HUES64 (cell line): ENCODE data around the gene TGM6.

ENCODE experiments used
- H3K27ac ChIP-seq: 2 replicates; pipeline ENCODE4 v1.7.0; 2013; ENCODE audit warnings: low read depth, low read length, inconsistent platforms
- H3K27me3 ChIP-seq: 2 replicates; pipeline ENCODE4 v1.6.1; 2013; ENCODE audit warnings: mild to moderate bottlenecking, low read length; ENCODE audit not compliant: insufficient read depth
- H3K36me3 ChIP-seq: 2 replicates; pipeline ENCODE4 v1.6.1; 2013; ENCODE audit warnings: mild to moderate bottlenecking, low read length; ENCODE audit not compliant: insufficient read depth
- H3K4me1 ChIP-seq: 2 replicates; pipeline ENCODE4 v1.6.1; 2013; ENCODE audit warnings: mild to moderate bottlenecking, low read length, moderate library complexity; ENCODE audit not compliant: insufficient read depth
- H3K4me3 ChIP-seq: 2 replicates; pipeline ENCODE4 v1.5.1; 2013; ENCODE audit warnings: mild to moderate bottlenecking, low read length, moderate library complexity
- H3K9ac ChIP-seq: 2 replicates; pipeline ENCODE4 v1.6.1; 2013; ENCODE audit warnings: mild to moderate bottlenecking, low read depth, low read length
- H3K9me3 ChIP-seq: 2 replicates; pipeline ENCODE4 v1.6.1; 2013; ENCODE audit warnings: low read depth, low read length; ENCODE audit not compliant: insufficient read depth
- WGBS: fragments of 150-250, 120-280 bp; methylation state at CpG from one replicate; pipeline ENCODE4 v1.1.7; 2013; ENCODE audit warnings: missing lambda C conversion rate; 5-methylcytosine and 5-hydroxymethylcytosine counted together

The TGM6 gene

GRCh38 chr20:2385496-2385895, 4.8 kb downstream of the TGM6 start:
- Histone ChIP-seq H3K9me3 (no peaks in the 10 kb centered on the region), H3K27ac (no peak overlapping the region), H3K4me1 (peaks cover under 1% of the 10 kb centered on the region; the same call in 1 of the 2 replicates), H3K27me3 (no peaks in the 10 kb centered on the region), H3K9ac (no peak overlapping the region), H3K4me3 (no peak overlapping the region), H3K36me3 (no peaks in the 10 kb centered on the region)
- WGBS = 93% methylated on average over 4 of the region's 6 CpGs

- Histone ChIP-seq H3K36me3 (no peaks in the 10 kb centered on the region), H3K4me3 (no peak overlapping the region), H3K9ac (no peak overlapping the region), H3K9me3 (no peaks in the 10 kb centered on the region), H3K27ac (no peak overlapping the region), H3K27me3 (no peaks in the 10 kb centered on the region), H3K4me1 (no peaks in the 10 kb centered on the region; the same call in 1 of the 2 replicates)
- 70% methylated on average over 5 of the region's 5 CpGs for WGBS
These were observed 5.9 kb downstream of the TGM6 start for GRCh38 chr20:2386516-2387179.

- Histone ChIP-seq H3K4me3 (no peak overlapping the region), H3K9ac (no peak overlapping the region), H3K27ac (no peak overlapping the region), H3K4me1 (no peaks in the 10 kb centered on the region; the same call in 1 of the 2 replicates), H3K9me3 (no peaks in the 10 kb centered on the region), H3K36me3 (no peaks in the 10 kb centered on the region), H3K27me3 (no peaks in the 10 kb centered on the region)
- 47% methylated on average over 2 of the region's 2 CpGs for WGBS
These were observed 6.5 kb downstream of the TGM6 start for GRCh38 chr20:2387180-2387577.

DNA sequence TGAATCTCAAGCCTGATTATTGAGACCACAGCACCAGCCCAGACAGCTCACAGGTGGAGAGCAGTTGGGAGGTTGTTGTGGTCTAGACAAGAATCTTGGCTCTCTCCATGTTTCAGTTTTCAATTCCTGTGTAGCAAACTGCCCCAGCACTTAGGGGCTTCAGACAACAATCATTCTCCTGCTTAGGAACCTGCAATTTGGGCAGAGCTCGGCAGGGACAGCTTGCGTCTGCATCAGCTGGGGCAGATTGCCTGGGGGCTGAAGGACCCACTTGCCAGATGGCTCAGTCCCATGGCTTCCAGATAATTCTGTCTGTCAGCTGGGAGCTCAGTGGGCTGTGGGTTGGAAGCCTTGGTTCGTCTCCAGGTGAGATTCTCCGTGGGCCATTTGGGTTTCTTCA, 6.9 kb downstream of the TGM6 start:
- no peaks in the 10 kb centered on the region; the same call in 1 of the 2 replicates for H3K4me1 ChIP-seq
- H3K9me3 ChIP-seq = no peaks in the 10 kb centered on the region
- WGBS = 88% methylated on average over 4 of the region's 4 CpGs
- no peak overlapping the region for H3K9ac ChIP-seq
- no peak overlapping the region for H3K4me3 ChIP-seq
- H3K27ac ChIP-seq = no peak overlapping the region
- H3K27me3 ChIP-seq = no peaks in the 10 kb centered on the region
- H3K36me3 ChIP-seq = no peaks in the 10 kb centered on the region

DNA sequence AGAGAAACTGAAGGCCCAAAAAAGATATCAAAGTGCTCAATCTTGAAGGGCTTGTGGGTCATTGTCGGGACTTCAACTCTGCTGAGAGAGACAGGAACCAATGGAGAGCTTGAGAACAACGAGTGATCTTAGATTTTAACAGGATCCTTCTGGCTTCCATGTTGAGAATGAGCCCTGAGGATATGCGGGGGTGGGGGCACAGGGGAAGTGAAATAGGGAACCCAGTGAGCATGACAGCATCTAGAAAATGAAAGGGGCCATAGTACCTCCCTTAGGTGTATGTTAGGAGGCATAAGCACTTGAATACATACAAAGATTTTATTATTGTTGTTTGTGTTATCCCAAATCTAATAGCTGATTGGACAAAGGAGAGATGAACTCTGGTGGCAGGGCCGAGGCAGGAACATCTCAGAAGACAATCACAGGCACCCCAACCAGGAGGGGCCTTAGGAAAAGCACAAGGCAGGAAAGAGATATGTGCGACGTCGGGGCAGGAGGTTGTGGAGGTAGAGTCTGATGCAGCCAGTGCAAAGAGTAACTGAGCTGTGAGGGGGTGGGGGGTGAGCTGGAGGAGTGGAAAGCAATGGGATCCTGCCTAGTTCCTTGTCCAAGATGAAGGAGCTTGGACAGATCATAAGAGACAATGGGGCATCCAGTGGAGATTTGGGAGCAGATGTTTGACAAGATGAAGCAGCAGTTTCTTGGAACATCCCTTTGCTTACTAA, 10.4 kb downstream of the TGM6 start:
- H3K4me1 ChIP-seq = no peaks in the 10 kb centered on the region
- no peak overlapping the region for H3K4me3 ChIP-seq
- WGBS = 92% methylated on average over 7 of the region's 7 CpGs
- H3K9me3 ChIP-seq = no peaks in the 10 kb centered on the region
- H3K9ac ChIP-seq = no peak overlapping the region
- no peak overlapping the region for H3K27ac ChIP-seq
- H3K27me3 ChIP-seq = no peaks in the 10 kb centered on the region
- no peaks in the 10 kb centered on the region for H3K36me3 ChIP-seq

GRCh38 chr20:2394411-2395055, 13.8 kb downstream of the TGM6 start:
- Histone ChIP-seq H3K9ac (no peak overlapping the region), H3K4me1 (no peaks in the 10 kb centered on the region), H3K9me3 (no peaks in the 10 kb centered on the region), H3K27me3 (no peaks in the 10 kb centered on the region), H3K4me3 (no peak overlapping the region), H3K27ac (no peak overlapping the region), H3K36me3 (no peaks in the 10 kb centered on the region)
- 94% methylated on average over 12 of the region's 12 CpGs for WGBS

GRCh38 chr20:2395136-2395535, 14.4 kb downstream of the TGM6 start:
- H3K4me3 ChIP-seq = no peak overlapping the region
- H3K27ac ChIP-seq = no peak overlapping the region
- no peaks in the 10 kb centered on the region for H3K4me1 ChIP-seq
- H3K9me3 ChIP-seq = no peaks in the 10 kb centered on the region
- no peaks in the 10 kb centered on the region for H3K27me3 ChIP-seq
- no peaks in the 10 kb centered on the region for H3K36me3 ChIP-seq
- 91% methylated on average over 9 of the region's 9 CpGs for WGBS
- H3K9ac ChIP-seq = no peak overlapping the region

DNA sequence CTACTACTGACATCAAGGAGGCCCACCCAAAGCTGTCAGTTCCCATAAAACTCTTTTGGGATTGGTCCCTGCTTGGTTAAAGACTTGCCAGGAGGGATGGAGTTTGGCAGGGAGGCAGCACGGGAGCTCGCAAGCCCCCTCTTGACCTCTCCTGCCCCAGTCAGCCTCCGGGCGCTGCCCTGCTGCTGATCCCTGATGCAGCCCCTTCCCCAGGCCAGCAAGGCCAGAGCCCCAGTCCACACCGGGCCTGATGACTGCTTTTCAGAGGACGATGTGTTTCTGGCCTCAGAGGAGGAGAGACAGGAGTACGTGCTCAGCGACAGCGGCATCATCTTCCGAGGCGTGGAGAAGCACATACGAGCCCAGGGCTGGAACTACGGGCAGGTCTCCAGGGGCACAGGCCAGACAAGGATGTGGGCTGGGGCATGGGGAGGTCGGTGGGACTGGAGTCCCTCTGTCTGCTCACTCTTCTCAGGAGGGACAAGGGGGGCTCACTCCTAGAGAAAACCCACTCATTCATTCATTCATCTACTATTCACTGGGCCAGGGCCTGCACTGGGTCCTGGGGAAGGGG, 15.6 kb downstream of the TGM6 start:
- Histone ChIP-seq H3K4me1 (no peaks in the 10 kb centered on the region), H3K9me3 (no peaks in the 10 kb centered on the region), H3K36me3 (no peaks in the 10 kb centered on the region), H3K9ac (no peak overlapping the region), H3K27ac (no peak overlapping the region), H3K27me3 (no peaks in the 10 kb centered on the region), H3K4me3 (no peak overlapping the region)
- 95% methylated on average over 14 of the region's 14 CpGs for WGBS

DNA sequence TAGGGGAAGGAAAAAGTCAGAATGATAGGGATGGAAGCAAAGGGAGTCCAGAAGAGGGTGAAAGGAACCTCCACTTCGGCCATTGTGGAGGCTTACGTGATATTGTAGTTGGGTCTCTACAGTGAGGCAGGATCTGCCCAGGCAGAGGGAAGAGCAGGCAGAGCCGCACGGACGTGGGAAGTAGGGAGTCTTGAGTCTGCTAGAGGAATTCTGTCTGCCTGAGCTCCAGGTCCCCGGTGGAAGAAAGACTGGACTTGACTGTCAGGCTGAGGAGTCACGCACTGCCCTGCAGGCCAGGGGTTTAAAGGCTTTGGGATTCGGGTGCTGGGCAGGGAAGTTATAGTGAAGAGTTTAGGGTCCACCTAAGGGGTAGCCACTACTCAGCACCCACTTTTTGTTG, 16.4 kb downstream of the TGM6 start:
- Histone ChIP-seq H3K4me1 (no peaks in the 10 kb centered on the region), H3K27ac (no peak overlapping the region), H3K9ac (no peak overlapping the region), H3K4me3 (no peak overlapping the region), H3K27me3 (no peaks in the 10 kb centered on the region), H3K36me3 (no peaks in the 10 kb centered on the region), H3K9me3 (no peaks in the 10 kb centered on the region)
- WGBS = 96% methylated on average over 8 of the region's 8 CpGs

DNA sequence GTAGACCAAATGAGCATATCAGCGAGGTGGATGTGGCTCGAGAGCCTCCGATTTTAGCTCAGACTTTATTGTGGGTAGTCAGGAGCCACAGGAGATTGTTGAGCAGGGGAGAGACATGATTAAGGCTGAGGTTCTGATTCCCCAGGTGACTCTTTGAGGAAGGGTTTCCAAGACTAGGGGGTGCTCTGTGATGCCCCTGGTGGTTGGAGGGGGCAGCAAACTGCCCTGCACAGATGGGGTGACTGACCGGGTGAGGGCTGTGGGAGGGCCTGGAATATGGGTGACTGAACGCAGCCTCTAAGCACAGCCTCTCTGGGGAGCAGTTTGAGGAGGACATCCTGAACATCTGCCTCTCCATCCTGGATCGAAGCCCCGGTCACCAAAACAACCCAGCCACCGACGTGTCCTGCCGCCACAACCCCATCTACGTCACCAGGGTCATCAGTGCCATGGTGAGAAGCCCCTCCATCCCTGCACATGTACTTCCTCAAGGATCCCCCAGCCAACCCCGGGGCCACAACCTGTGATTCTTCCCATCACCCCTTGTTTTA, 17.0 kb downstream of the TGM6 start:
- WGBS = 93% methylated on average over 12 of the region's 12 CpGs
- no peaks in the 10 kb centered on the region for H3K36me3 ChIP-seq

GRCh38 chr20:2398449-2398848, 17.7 kb downstream of the TGM6 start:
- no peaks in the 10 kb centered on the region for H3K27me3 ChIP-seq
- no peak overlapping the region for H3K9ac ChIP-seq
- H3K36me3 ChIP-seq = no peaks in the 10 kb centered on the region
- no peak overlapping the region for H3K4me3 ChIP-seq
- no peaks in the 10 kb centered on the region for H3K9me3 ChIP-seq
- 89% methylated on average over 1 of the region's 1 CpG for WGBS
- H3K4me1 ChIP-seq = no peaks in the 10 kb centered on the region
- no peak overlapping the region for H3K27ac ChIP-seq

More for the DNA sequence above, 17.0 kb downstream of the TGM6 start:
- Histone ChIP-seq H3K27ac (no peak overlapping the region), H3K9me3 (no peaks in the 10 kb centered on the region), H3K4me1 (no peaks in the 10 kb centered on the region), H3K27me3 (no peaks in the 10 kb centered on the region), H3K4me3 (no peak overlapping the region), H3K9ac (no peak overlapping the region)
